ENCODE data around the gene GZF1. TPM values are rescaled to one million over a fixed set of nuclear protein-coding genes. Genes with fewer than 3 reads are reported as not detected.

GZF1 gene
- total and polyA plus RNA-seq, 2 donors (not counting 1 experiment from before 2014, with no cell fraction given) = 12.5 to 49.0 TPM

GRCh38 chr20:23363257-23363649 lies 1.3 kb downstream of the GZF1 start:
- Histone ChIP-seq H3K36me3 (replicated peaks in 1 of 2; ENCODE audit: control extremely low read depth in 1 of 2, control insufficient read depth in 1 of 2, extremely low read depth in 1 of 2, insufficient read depth in 2 of 2, low read length in 1 of 2) (peaks cover 0 to 20% of the 10 kb centered on the region in 2 experiments), H3K9me3 (ENCODE audit: control extremely low read depth in 1 of 3, control insufficient read depth in 2 of 3, insufficient read depth in 1 of 3, low read length in 2 of 3) (no peaks in the 10 kb centered on the region), H3K4me1 (ENCODE audit: control insufficient read depth in 2 of 2, insufficient read depth in 2 of 2, low read length in 2 of 2) (peaks cover 35 to 47% of the 10 kb centered on the region in 2 donors), H3K9ac (ENCODE audit: low read length) (peak overlapping the region; percentile 77), H3K27me3 (replicated peaks in 1 of 4; ENCODE audit: control extremely low read depth in 1 of 4, control insufficient read depth in 3 of 4, insufficient read depth in 4 of 4, low read length in 3 of 4) (no peaks in the 10 kb centered on the region), H4K20me1 (ENCODE audit: control insufficient read depth, insufficient read depth, low read length, poor library complexity, severe bottlenecking) (peaks cover 14% of the 10 kb centered on the region), H3K4me3 (ENCODE audit: control extremely low read depth in 1 of 5, extremely low read depth in 1 of 5, insufficient read depth in 1 of 5, low read depth in 2 of 5, low read length in 4 of 5) (peak overlapping the region; percentile 19 to 93 (median 82)), H3K4me2 (replicated peaks; ENCODE audit: low read depth, low read length, poor library complexity, severe bottlenecking) (peak overlapping the region; percentile 87), H2AFZ (ENCODE audit: insufficient read depth, low read depth, low read length, poor library complexity, severe bottlenecking) (peak overlapping the region; percentile 83), H3K79me2 (ENCODE audit: control insufficient read depth, insufficient read depth, low read length) (peaks cover 46% of the 10 kb centered on the region), H3K27ac (ENCODE audit: low read length in 2 of 2) (peak overlapping the region; percentile 86 to 96)
- intact Hi-C loops (cut with micrococcal nuclease) = loop anchor here (2.0 to 5.0 kb wide), 2 partner anchors 14 to 1694 kb away; partner anchors contain the start of gene ACSS1
- H3K27me3 Mint-ChIP-seq = no peaks in the 10 kb centered on the region
- ChIA-PET POLR2A (interaction anchor here (3.0 kb wide), 1 partner anchor 13 kb away, joined by 30 read pairs; the partner anchor contains the start of gene NXT1), CTCF (interaction anchor here (1.1 to 1.2 kb wide), 2 partner anchors 12 to 58 kb away, joined by 3 read pairs; partner anchors contain the start of genes NAPB and NXT1)
- no peaks in the 10 kb centered on the region for H3K9me3 Mint-ChIP-seq (ENCODE audit: insufficient read depth)
- no peak for ATAC-seq (ENCODE audit: low read depth)
- DNase-seq = peak; percentile 50
- peaks cover 65% of the 10 kb centered on the region for H3K4me1 Mint-ChIP-seq
- TF ChIP-seq EZH2 (IDR thresholded peaks at IDR 0.05; ENCODE audit: borderline replicate concordance, insufficient read depth, low read depth, low read length, poor library complexity, severe bottlenecking) = no peak
- TF ChIP-seq, protein P1, sequence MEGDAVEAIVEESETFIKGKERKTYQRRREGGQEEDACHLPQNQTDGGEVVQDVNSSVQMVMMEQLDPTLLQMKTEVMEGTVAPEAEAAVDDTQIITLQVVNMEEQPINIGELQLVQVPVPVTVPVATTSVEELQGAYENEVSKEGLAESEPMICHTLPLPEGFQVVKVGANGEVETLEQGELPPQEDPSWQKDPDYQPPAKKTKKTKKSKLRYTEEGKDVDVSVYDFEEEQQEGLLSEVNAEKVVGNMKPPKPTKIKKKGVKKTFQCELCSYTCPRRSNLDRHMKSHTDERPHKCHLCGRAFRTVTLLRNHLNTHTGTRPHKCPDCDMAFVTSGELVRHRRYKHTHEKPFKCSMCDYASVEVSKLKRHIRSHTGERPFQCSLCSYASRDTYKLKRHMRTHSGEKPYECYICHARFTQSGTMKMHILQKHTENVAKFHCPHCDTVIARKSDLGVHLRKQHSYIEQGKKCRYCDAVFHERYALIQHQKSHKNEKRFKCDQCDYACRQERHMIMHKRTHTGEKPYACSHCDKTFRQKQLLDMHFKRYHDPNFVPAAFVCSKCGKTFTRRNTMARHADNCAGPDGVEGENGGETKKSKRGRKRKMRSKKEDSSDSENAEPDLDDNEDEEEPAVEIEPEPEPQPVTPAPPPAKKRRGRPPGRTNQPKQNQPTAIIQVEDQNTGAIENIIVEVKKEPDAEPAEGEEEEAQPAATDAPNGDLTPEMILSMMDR (IDR thresholded peaks at IDR 0.05) = no peak
- WGBS (ENCODE audit: insufficient coverage) = 58% methylated on average over 3 of the region's 4 CpGs
- peak overlapping the region; percentile 97 for H3K4me3 Mint-ChIP-seq
- H3K27ac Mint-ChIP-seq = peak overlapping the region; percentile 95

- Histone ChIP-seq H3K4me1 (ENCODE audit: control insufficient read depth in 2 of 2, insufficient read depth in 2 of 2, low read length in 2 of 2) (peaks cover 30 to 36% of the 10 kb centered on the region in 2 donors), H3K27ac (ENCODE audit: low read length in 2 of 2) (peak overlapping the region in 1 of 2 donors; percentile 56), H3K27me3 (replicated peaks in 1 of 4; ENCODE audit: control extremely low read depth in 1 of 4, control insufficient read depth in 3 of 4, insufficient read depth in 4 of 4, low read length in 3 of 4) (no peaks in the 10 kb centered on the region), H3K36me3 (replicated peaks in 1 of 2; ENCODE audit: control extremely low read depth in 1 of 2, control insufficient read depth in 1 of 2, extremely low read depth in 1 of 2, insufficient read depth in 2 of 2, low read length in 1 of 2) (peaks cover 5 to 40% of the 10 kb centered on the region in 2 experiments), H3K4me3 (ENCODE audit: control extremely low read depth in 1 of 5, extremely low read depth in 1 of 5, insufficient read depth in 1 of 5, low read depth in 2 of 5, low read length in 4 of 5) (no peak overlapping the region), H3K9ac (ENCODE audit: low read length) (no peak overlapping the region), H2AFZ (ENCODE audit: insufficient read depth, low read depth, low read length, poor library complexity, severe bottlenecking) (no peak overlapping the region), H3K4me2 (replicated peaks; ENCODE audit: low read depth, low read length, poor library complexity, severe bottlenecking) (peak overlapping the region; percentile 18), H3K79me2 (ENCODE audit: control insufficient read depth, insufficient read depth, low read length) (peaks cover 46% of the 10 kb centered on the region), H4K20me1 (ENCODE audit: control insufficient read depth, insufficient read depth, low read length, poor library complexity, severe bottlenecking) (peaks cover 14% of the 10 kb centered on the region), H3K9me3 (ENCODE audit: control extremely low read depth in 1 of 3, control insufficient read depth in 2 of 3, insufficient read depth in 1 of 3, low read length in 2 of 3) (no peaks in the 10 kb centered on the region)
- TF ChIP-seq, protein P1 (IDR thresholded peaks at IDR 0.05) = no peak
- TF ChIP-seq EZH2 (IDR thresholded peaks at IDR 0.05; ENCODE audit: borderline replicate concordance, insufficient read depth, low read depth, low read length, poor library complexity, severe bottlenecking) = no peak
- ATAC-seq (ENCODE audit: low read depth) (no peak), DNase-seq (no peak)
- Mint-ChIP-seq H3K9me3 (ENCODE audit: insufficient read depth) (no peaks in the 10 kb centered on the region), H3K27ac (peak overlapping the region; percentile 76), H3K4me3 (peak overlapping the region; percentile 23), H3K27me3 (no peaks in the 10 kb centered on the region), H3K4me1 (peaks cover 56% of the 10 kb centered on the region)
- ChIA-PET CTCF (interaction anchor here (2.5 kb wide), 1 partner anchor 15 kb away, joined by 9 read pairs; the partner anchor contains the start of gene NXT1), POLR2A (no interaction called here)
- WGBS (ENCODE audit: insufficient coverage) = 97% methylated on average over 65 of the region's 65 CpGs
- intact Hi-C loops (cut with micrococcal nuclease) = no loop called here
These were observed 3.6 kb downstream of the GZF1 start for GRCh38 chr20:23365390-23366165.
